Measurements from ENCODE around the gene NEK10.

DNA sequence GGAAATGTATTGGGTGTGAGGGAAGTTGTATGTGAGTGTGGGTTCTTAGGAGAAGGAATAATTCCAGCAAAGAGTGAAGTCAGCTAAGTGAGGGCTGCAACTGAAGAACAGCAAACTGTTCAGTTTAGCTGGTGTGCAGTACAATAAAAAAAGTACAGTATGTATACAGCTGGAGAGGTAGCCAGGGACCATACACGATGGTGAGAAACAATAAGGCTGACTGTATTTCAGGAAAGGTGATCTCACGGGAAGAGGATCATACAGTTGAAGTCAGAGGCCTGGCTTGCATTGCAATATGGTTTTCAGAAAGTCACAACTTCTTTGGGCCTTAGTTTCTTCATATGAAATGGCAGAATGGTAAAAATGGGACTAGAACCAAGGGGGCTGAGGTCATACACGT, 222.4 kb downstream of the NEK10 start:
- TF ChIP-seq, protein P1, sequence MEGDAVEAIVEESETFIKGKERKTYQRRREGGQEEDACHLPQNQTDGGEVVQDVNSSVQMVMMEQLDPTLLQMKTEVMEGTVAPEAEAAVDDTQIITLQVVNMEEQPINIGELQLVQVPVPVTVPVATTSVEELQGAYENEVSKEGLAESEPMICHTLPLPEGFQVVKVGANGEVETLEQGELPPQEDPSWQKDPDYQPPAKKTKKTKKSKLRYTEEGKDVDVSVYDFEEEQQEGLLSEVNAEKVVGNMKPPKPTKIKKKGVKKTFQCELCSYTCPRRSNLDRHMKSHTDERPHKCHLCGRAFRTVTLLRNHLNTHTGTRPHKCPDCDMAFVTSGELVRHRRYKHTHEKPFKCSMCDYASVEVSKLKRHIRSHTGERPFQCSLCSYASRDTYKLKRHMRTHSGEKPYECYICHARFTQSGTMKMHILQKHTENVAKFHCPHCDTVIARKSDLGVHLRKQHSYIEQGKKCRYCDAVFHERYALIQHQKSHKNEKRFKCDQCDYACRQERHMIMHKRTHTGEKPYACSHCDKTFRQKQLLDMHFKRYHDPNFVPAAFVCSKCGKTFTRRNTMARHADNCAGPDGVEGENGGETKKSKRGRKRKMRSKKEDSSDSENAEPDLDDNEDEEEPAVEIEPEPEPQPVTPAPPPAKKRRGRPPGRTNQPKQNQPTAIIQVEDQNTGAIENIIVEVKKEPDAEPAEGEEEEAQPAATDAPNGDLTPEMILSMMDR (IDR thresholded peaks at IDR 0.05), result no peak
- no peak for TF ChIP-seq POLR2A (IDR thresholded peaks at IDR 0.05)
